ENCODE results near the gene MOCS3. TPM values are rescaled to one million over a fixed set of nuclear protein-coding genes. Genes with fewer than 3 reads are reported as not detected.

MOCS3 gene, protein sequence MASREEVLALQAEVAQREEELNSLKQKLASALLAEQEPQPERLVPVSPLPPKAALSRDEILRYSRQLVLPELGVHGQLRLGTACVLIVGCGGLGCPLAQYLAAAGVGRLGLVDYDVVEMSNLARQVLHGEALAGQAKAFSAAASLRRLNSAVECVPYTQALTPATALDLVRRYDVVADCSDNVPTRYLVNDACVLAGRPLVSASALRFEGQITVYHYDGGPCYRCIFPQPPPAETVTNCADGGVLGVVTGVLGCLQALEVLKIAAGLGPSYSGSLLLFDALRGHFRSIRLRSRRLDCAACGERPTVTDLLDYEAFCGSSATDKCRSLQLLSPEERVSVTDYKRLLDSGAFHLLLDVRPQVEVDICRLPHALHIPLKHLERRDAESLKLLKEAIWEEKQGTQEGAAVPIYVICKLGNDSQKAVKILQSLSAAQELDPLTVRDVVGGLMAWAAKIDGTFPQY
- polyA plus RNA-seq (2011; rRNA removed) (3.4 and 3.8 TPM in 2 replicates), polyA minus RNA-seq (2011; rRNA and poly(A)+ RNA removed) (4.8 and 6.4 TPM in 2 replicates)

DNA sequence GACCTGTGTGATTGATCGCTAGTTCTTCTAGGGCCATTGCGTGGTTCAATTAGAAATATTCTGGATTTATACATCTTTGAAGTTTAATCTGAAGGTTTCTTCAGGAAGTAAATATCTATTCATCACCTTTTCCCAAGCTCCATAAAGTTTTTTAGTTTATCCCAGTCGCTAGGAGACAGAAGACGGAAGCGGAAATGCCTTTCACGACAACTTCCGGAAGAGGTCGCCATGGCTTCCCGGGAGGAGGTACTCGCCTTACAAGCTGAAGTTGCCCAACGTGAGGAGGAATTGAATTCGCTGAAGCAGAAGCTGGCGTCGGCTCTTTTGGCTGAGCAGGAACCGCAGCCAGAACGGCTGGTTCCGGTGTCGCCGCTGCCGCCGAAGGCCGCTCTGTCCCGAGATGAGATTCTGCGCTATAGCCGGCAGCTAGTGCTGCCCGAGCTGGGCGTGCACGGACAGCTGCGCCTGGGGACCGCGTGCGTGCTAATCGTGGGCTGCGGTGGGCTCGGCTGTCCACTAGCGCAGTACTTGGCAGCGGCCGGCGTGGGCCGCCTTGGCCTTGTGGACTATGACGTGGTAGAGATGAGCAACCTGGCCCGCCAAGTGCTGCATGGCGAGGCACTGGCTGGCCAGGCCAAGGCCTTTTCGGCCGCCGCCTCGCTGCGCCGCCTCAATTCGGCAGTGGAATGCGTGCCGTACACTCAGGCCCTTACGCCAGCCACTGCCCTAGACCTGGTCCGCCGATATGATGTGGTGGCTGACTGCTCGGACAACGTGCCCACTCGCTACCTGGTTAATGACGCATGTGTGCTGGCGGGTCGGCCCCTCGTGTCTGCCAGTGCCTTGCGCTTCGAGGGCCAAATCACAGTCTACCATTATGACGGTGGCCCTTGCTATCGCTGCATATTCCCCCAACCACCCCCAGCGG, at the start of gene MOCS3:
Gene MOCS3, plus strand, starts transcription at position 204 of the 928 bp plus-strand sequence. Its CDS starts 25 bp downstream, at position 229.
- TF ChIP-seq, protein P1, sequence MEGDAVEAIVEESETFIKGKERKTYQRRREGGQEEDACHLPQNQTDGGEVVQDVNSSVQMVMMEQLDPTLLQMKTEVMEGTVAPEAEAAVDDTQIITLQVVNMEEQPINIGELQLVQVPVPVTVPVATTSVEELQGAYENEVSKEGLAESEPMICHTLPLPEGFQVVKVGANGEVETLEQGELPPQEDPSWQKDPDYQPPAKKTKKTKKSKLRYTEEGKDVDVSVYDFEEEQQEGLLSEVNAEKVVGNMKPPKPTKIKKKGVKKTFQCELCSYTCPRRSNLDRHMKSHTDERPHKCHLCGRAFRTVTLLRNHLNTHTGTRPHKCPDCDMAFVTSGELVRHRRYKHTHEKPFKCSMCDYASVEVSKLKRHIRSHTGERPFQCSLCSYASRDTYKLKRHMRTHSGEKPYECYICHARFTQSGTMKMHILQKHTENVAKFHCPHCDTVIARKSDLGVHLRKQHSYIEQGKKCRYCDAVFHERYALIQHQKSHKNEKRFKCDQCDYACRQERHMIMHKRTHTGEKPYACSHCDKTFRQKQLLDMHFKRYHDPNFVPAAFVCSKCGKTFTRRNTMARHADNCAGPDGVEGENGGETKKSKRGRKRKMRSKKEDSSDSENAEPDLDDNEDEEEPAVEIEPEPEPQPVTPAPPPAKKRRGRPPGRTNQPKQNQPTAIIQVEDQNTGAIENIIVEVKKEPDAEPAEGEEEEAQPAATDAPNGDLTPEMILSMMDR (IDR thresholded peaks at IDR 0.05; ENCODE audit: insufficient read depth, low read depth, low read length), result no peak
- Histone ChIP-seq H3K27me3 (ENCODE audit: control insufficient read depth, insufficient read depth, low read length) (no peaks in the 10 kb centered on the region), H3K36me3 (ENCODE audit: control insufficient read depth, insufficient read depth, low read length) (peaks cover 2% of the 10 kb centered on the region; the same call in 1 of the 2 replicates), H3K4me3 (ENCODE audit: low read depth, low read length) (peak within 1 kb of the TSS; percentile 92)
- DNase-seq (ENCODE audit: low read depth), result peak; percentile 48
- POLR2A ChIA-PET, result no interaction called here
- CTCF ChIA-PET, result interaction anchor here (1.0 to 2.8 kb wide), 13 partner anchors 9 to 171 kb away, joined by 3 to 21 read pairs (median 4); partner anchors contain the start of genes ADNP and BCAS4

DNA sequence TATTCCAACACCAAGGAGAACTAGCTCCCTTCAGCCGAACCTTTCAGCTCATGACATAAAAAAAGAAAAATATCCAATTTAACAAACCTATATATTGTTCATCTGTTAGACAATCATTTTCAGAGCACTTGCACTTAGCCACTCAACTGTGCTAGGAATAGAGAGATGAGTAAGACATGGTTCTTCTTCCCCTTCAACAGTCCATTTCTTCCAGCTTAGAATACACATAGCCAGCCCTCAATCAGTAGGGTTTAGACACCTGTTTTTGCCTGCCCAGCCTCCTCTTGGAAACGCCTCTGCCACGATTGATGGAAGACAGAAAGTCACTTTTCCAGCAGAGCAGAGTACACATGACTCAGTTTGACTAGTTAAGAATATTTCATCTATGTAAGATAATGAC, 49.2 kb upstream of the MOCS3 start:
- H3K27me3 ChIP-seq (ENCODE audit: control insufficient read depth, insufficient read depth, low read length), result no peaks in the 10 kb centered on the region
- ChIA-PET CTCF (interaction anchor here (1.2 to 2.8 kb wide), 4 partner anchors 12 to 115 kb away, joined by 4 to 15 read pairs (median 6); partner anchors contain the start of gene BCAS4), POLR2A (no interaction called here)
- H3K36me3 ChIP-seq (ENCODE audit: control insufficient read depth, insufficient read depth, low read length), result peaks cover 2% of the 10 kb centered on the region; the same call in 1 of the 2 replicates
- TF ChIP-seq, protein P1 (IDR thresholded peaks at IDR 0.05; ENCODE audit: insufficient read depth, low read depth, low read length), result no peak
- H3K4me3 ChIP-seq (ENCODE audit: low read depth, low read length), result no peak overlapping the region
- DNase-seq (ENCODE audit: low read depth), result no peak

DNA sequence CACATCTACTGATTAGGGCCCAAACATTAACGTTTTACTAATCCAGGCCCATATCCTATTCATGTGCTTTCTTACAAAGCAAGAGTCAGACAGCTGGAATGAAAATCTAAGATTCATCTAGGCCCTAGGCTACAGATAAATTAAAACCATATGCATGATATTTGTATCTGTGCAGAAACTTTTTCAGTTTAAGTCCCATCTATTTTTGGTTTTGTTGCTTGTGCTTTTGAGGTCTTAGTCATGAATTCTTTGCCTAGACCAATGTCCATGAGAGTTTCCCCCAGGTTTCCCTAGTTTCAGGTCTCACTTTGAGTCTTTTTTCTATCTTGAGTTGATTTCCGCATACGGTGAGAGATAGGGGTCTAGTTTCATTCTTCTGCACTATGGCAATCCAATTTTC, 47.6 kb upstream of the MOCS3 start:
- Histone ChIP-seq H3K27me3 (ENCODE audit: control insufficient read depth, insufficient read depth, low read length) (no peaks in the 10 kb centered on the region), H3K4me3 (ENCODE audit: low read depth, low read length) (no peak overlapping the region), H3K36me3 (ENCODE audit: control insufficient read depth, insufficient read depth, low read length) (peaks cover 2% of the 10 kb centered on the region; the same call in 1 of the 2 replicates)
- POLR2A ChIA-PET, result no interaction called here
- peak; percentile 93 for DNase-seq (ENCODE audit: low read depth)
- CTCF ChIA-PET, result interaction anchor here (0.9 to 2.8 kb wide), 6 partner anchors 13 to 117 kb away, joined by 3 to 15 read pairs (median 4); partner anchors contain the start of gene BCAS4
- TF ChIP-seq, protein P1 (IDR thresholded peaks at IDR 0.05; ENCODE audit: insufficient read depth, low read depth, low read length), result no peak

DNA sequence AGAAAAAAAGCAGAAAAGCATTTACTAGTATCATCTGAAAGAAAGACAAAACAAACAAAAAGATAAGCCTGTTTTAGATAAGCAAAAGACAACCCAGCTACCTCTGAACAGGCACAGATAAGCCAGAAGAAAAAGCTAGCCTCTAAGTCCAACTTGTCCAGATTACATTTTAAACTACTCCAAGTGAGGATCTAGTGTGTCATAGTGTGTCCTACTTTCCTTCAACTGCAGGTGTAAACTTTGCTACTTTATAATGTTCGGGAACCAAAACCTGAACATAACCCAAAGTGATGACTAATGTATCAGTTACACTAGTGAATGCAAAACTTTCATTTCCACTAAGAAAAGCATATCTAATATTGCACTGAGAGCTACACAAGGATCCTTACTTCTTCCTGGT, 46.9 kb upstream of the MOCS3 start:
- H3K4me3 ChIP-seq (ENCODE audit: low read depth, low read length), result no peak overlapping the region

More for the DNA sequence above, 46.9 kb upstream of the MOCS3 start:
- TF ChIP-seq, protein P1 (IDR thresholded peaks at IDR 0.05; ENCODE audit: insufficient read depth, low read depth, low read length), result no peak
- ChIA-PET CTCF (interaction anchor here (0.9 to 2.8 kb wide), 6 partner anchors 12 to 117 kb away, joined by 3 to 15 read pairs (median 4); partner anchors contain the start of gene BCAS4), POLR2A (interaction anchor here (0.7 kb wide), 1 partner anchor 17 kb away, joined by 4 read pairs; no protein-coding TSS in a partner anchor)
- no peak for DNase-seq (ENCODE audit: low read depth)
- Histone ChIP-seq H3K36me3 (ENCODE audit: control insufficient read depth, insufficient read depth, low read length) (peaks cover 2% of the 10 kb centered on the region; the same call in 1 of the 2 replicates), H3K27me3 (ENCODE audit: control insufficient read depth, insufficient read depth, low read length) (no peaks in the 10 kb centered on the region)
